A549 (cell line): ENCODE data around the gene PLPP4. TPM values are rescaled to one million over a fixed set of nuclear protein-coding genes. Genes with fewer than 3 reads are reported as not detected.

Experiments used
- ATAC-seq, 2 experiments: fragments of 200-7000 bp in 1 of 2; fragments of >200 bp in 1 of 2; cut with Nextera tagmentation in 1 of 2; cut with Tn5 transposase in 1 of 2; 3 replicates each; pipeline versions ENCODE4 v1.8.0 to v1.9.1; 2018 to 2020; ENCODE audit warnings: mild to moderate bottlenecking in 1 of 2, moderate library complexity in 1 of 2
- CTCF ChIA-PET: fragments of 300-600 bp; sonication (Branson Sonifier 250); formaldehyde crosslinking; extraction: SDS; loops from one replicate; lab custom pipeline; 2021; ENCODE audit warnings: antibody characterized with exemption, inconsistent platforms; lab: Yijun Ruan, JAX
- POLR2A ChIA-PET: fragments of 350-600 bp; formaldehyde crosslinking; extraction: SDS; loops from one replicate; lab custom pipeline; 2021; ENCODE audit warnings: antibody characterized with exemption, inconsistent platforms; lab: Yijun Ruan, JAX
- DNase-seq, 2 experiments: peaks; one replicate each; pipeline versions ENCODE4 v3.0.0 to v3.0.0-alpha.2; 2011 to 2016; ENCODE audit warnings: low read depth in 1 of 2, low spot score in 1 of 2
- FAIRE-seq: peaks from 2 replicates; lab custom pipeline; 2011; peaks lifted over from hg19 to GRCh38; lab: Jason Lieb, UNC
- H3K27ac ChIP-seq, 2 experiments: fragments of >200 bp; sonication (Bioruptor Twin); formaldehyde crosslinking; 3 replicates each; pipeline ENCODE4 v1.5.1; 2016 to 2017
- H3K4me1 ChIP-seq: fragments of >200 bp; sonication (Bioruptor Twin); formaldehyde crosslinking; 3 replicates; pipeline ENCODE4 v1.6.1; 2016
- H3K4me2 ChIP-seq: fragments of >200 bp; sonication (Bioruptor Twin); formaldehyde crosslinking; 3 replicates; pipeline ENCODE4 v1.6.1; 2016
- H3K4me3 ChIP-seq: fragments of >200 bp; sonication (Bioruptor Twin); formaldehyde crosslinking; 3 replicates; pipeline ENCODE4 v1.5.1; 2016
- H3K9me3 ChIP-seq: fragments of >200 bp; sonication (Bioruptor Twin); formaldehyde crosslinking; 3 replicates; pipeline ENCODE4 v1.6.1; 2016
- ATOH8 ChIP-seq: fragments of 250-450 bp; sonication (Bioruptor Pico); IDR thresholded peaks from 2 replicates; pipeline ENCODE4 v1.5.0; 2020; ENCODE audit warnings: low read depth, mild to moderate bottlenecking, moderate library complexity
- BCL3 ChIP-seq: fragments of >200 bp; sonication (Bioruptor Twin); formaldehyde crosslinking; IDR thresholded peaks from 3 replicates; pipeline ENCODE4 v1.6.1; 2016
- CBX2 ChIP-seq: fragments of 200-600 bp; sonication (generic); IDR thresholded peaks from 2 replicates; pipeline ENCODE4 v1.6.1; 2016; ENCODE audit warnings: low read depth, mild to moderate bottlenecking, borderline replicate concordance
- CBX8 ChIP-seq: fragments of 200-600 bp; sonication (generic); IDR thresholded peaks from 2 replicates; pipeline ENCODE4 v1.6.1; 2016
- CEBPB ChIP-seq, 2 experiments: fragments of >200 bp in 1 of 2; sonication (Bioruptor Twin) in 1 of 2; formaldehyde crosslinking in 1 of 2; IDR thresholded peaks; 2 replicates each; pipeline ENCODE4 v1.6.1; 2012 to 2016
- CHD4 ChIP-seq: fragments of 200-600 bp; sonication (generic); IDR thresholded peaks from 2 replicates; pipeline ENCODE4 v1.6.1; 2016; ENCODE audit warnings: antibody characterized with exemption, mild to moderate bottlenecking, borderline replicate concordance
- E2F6 ChIP-seq: IDR thresholded peaks from 2 replicates; pipeline ENCODE4 v1.6.1; 2012; ENCODE audit warnings: low read depth, borderline replicate concordance
- EHF ChIP-seq: fragments of 250-450 bp; sonication (Bioruptor Pico); IDR thresholded peaks from 2 replicates; pipeline ENCODE4 v1.5.0; 2020; ENCODE audit warnings: mild to moderate bottlenecking
- EHMT2 ChIP-seq: fragments of 200-600 bp; sonication (generic); IDR thresholded peaks from 2 replicates; pipeline ENCODE4 v1.6.1; 2016; ENCODE audit warnings: antibody characterized with exemption, low read depth, mild to moderate bottlenecking, moderate library complexity
- EP300 ChIP-seq, 2 experiments: fragments of >200 bp; sonication (Bioruptor Twin); formaldehyde crosslinking; IDR thresholded peaks; 2 replicates in 1 of 2; 3 replicates in 1 of 2; pipeline ENCODE4 v1.6.1; 2016 to 2017
- ESRRA ChIP-seq: fragments of 150-350 bp; IDR thresholded peaks from 2 replicates; pipeline ENCODE4 v1.6.1; 2014; ENCODE audit warnings: mild to moderate bottlenecking, low read length, borderline replicate concordance
- FOSL2 ChIP-seq, 2 experiments: fragments of 450-650 bp in 1 of 2; fragments of >200 bp in 1 of 2; sonication (Bioruptor Twin) in 1 of 2; formaldehyde crosslinking; IDR thresholded peaks; 2 replicates each; pipeline versions ENCODE4 v1.5.0 to v1.6.1; 2016 to 2020; ENCODE audit warnings: mild to moderate bottlenecking in 1 of 2, moderate library complexity in 1 of 2
- HDAC2 ChIP-seq: fragments of 200-600 bp; sonication (generic); IDR thresholded peaks from 2 replicates; pipeline ENCODE4 v1.6.1; 2016
- HOXB5 ChIP-seq: fragments of 250-450 bp; sonication (Bioruptor Pico); IDR thresholded peaks from 2 replicates; pipeline ENCODE4 v1.5.0; 2020; ENCODE audit warnings: mild to moderate bottlenecking, moderate library complexity
- JUN ChIP-seq, 2 experiments: fragments of >200 bp; sonication (Bioruptor Twin); formaldehyde crosslinking; IDR thresholded peaks; 2 replicates in 1 of 2; 3 replicates in 1 of 2; pipeline ENCODE4 v1.6.1; 2016 to 2017
- MAFK ChIP-seq: fragments of 450-650 bp; IDR thresholded peaks from 2 replicates; pipeline ENCODE4 v1.6.1; 2014; ENCODE audit not compliant: partially characterized antibody
- MAZ ChIP-seq: fragments of 150-350 bp; IDR thresholded peaks from 2 replicates; pipeline ENCODE4 v1.6.1; 2014; ENCODE audit warnings: antibody characterized with exemption, low read depth, low read length, borderline replicate concordance
- MYC ChIP-seq: IDR thresholded peaks from 2 replicates; pipeline ENCODE4 v1.6.1; 2012; ENCODE audit warnings: mild to moderate bottlenecking, inconsistent platforms, low read length, improper control_type of control experiment, borderline replicate concordance
- NFE2L2 ChIP-seq: fragments of 150-350 bp; conservative IDR thresholded peaks from 2 replicates; pipeline ENCODE4 v1.6.1; 2014; ENCODE audit warnings: low read length
- PHF8 ChIP-seq: fragments of 200-600 bp; sonication (generic); IDR thresholded peaks from 2 replicates; pipeline ENCODE4 v1.6.1; 2016; ENCODE audit warnings: low read depth, mild to moderate bottlenecking, antibody characterized with exemption, moderate library complexity, borderline replicate concordance
- RAD21 ChIP-seq, 2 experiments: fragments of >200 bp in 1 of 2; sonication (Bioruptor Twin) in 1 of 2; formaldehyde crosslinking in 1 of 2; IDR thresholded peaks in 1 of 2; conservative IDR thresholded peaks in 1 of 2; 2 replicates in 1 of 2; 3 replicates in 1 of 2; pipeline ENCODE4 v1.6.1; 2012 to 2018; ENCODE audit warnings: inconsistent platforms in 1 of 2
- RARB ChIP-seq: fragments of 250-450 bp; sonication (Bioruptor Pico); IDR thresholded peaks from 2 replicates; pipeline ENCODE4 v1.8.0; 2021; ENCODE audit warnings: mild to moderate bottlenecking, moderate library complexity
- REST ChIP-seq: fragments of 200-600 bp; sonication (generic); IDR thresholded peaks from 2 replicates; pipeline ENCODE4 v1.6.1; 2016; ENCODE audit warnings: antibody characterized with exemption, mild to moderate bottlenecking, moderate library complexity
- RNF2 ChIP-seq: fragments of 200-600 bp; sonication (generic); IDR thresholded peaks from 2 replicates; pipeline ENCODE4 v1.6.1; 2016; ENCODE audit warnings: low read depth, mild to moderate bottlenecking, antibody characterized with exemption, moderate library complexity, borderline replicate concordance
- ZC3H11A ChIP-seq: fragments of 450-650 bp; IDR thresholded peaks from 2 replicates; pipeline ENCODE4 v1.6.1; 2014; ENCODE audit warnings: antibody characterized with exemption, mild to moderate bottlenecking
- ZFP36 ChIP-seq: fragments of 450-650 bp; IDR thresholded peaks from 2 replicates; pipeline ENCODE4 v1.6.1; 2014; ENCODE audit warnings: borderline replicate concordance; ENCODE audit not compliant: partially characterized antibody
- WGBS: methylation state at CpG from one replicate; pipeline ENCODE4 v1.1.6; 2017; ENCODE audit errors: missing lambda C conversion rate; 5-methylcytosine and 5-hydroxymethylcytosine counted together
- polyA plus RNA-seq, 4 experiments: library from polyadenylated mRNA; depleted of rRNA in 3 of 4; stranded (reverse); fragments of >200 nt; fragmentation: RNase III in 1 of 4; extraction: RNeasy Plus Mini Kit Qiagen cat#74134 plus additional on column Dnase treatment in 1 of 4; gene quantifications; 2 replicates in 3 of 4; 3 replicates in 1 of 4; pipeline ENCODE4 v1.2.3, GENCODE V29; 2011 to 2017

The PLPP4 gene
- polyA plus RNA-seq, 2 of the 4 experiments (the other 2 are of a cell fraction): not detected

GRCh38 chr10:120578134-120578533 is 121.1 kb downstream of the PLPP4 start:
- ATAC-seq (no peak), FAIRE-seq (no peak), DNase-seq (no peak)
- TF ChIP-seq ATOH8 (CRISPR knock-in tag): no peak
- TF ChIP-seq ESRRA: no peak
- no peak for TF ChIP-seq PHF8
- TF ChIP-seq E2F6: no peak
- no peak for TF ChIP-seq CBX2
- TF ChIP-seq CEBPB (IDR thresholded peaks at IDR 0.05): no peak
- TF ChIP-seq NFE2L2: no peak
- no peak for TF ChIP-seq MAZ
- TF ChIP-seq FOSL2 (IDR thresholded peaks at IDR 0.05): no peak
- TF ChIP-seq FOSL2 (CRISPR knock-in tag; IDR thresholded peaks at IDR 0.05): no peak
- TF ChIP-seq CBX8: no peak
- Histone ChIP-seq H3K4me2 (no peak overlapping the region), H3K4me1 (no peaks in the 10 kb centered on the region), H3K4me3 (no peak overlapping the region), H3K27ac (no peak overlapping the region), H3K9me3 (no peaks in the 10 kb centered on the region)
- ChIA-PET CTCF (interaction anchor here (1.4 kb wide), 1 partner anchor 19 kb away, joined by 3 read pairs; no protein-coding TSS in a partner anchor), POLR2A (no interaction called here)
- WGBS: 2% methylated on average over 2 of the region's 2 CpGs

GRCh38 chr10:120578890-120579289 is 121.9 kb downstream of the PLPP4 start:
- DNase-seq (no peak), ATAC-seq (no peak), FAIRE-seq (no peak)
- 11% methylated on average over 4 of the region's 4 CpGs for WGBS
- TF ChIP-seq E2F6 (no peak), MAZ (no peak), HDAC2 (no peak), MYC (no peak), EP300 (IDR thresholded peaks at IDR 0.05) (no peak), JUN (IDR thresholded peaks at IDR 0.05) (no peak), ZFP36 (no peak), REST (no peak), ATOH8 (CRISPR knock-in tag) (no peak), EHMT2 (no peak), RAD21 (conservative IDR thresholded peaks at IDR 0.05 in 1 of 2, IDR thresholded peaks at IDR 0.05 in 1 of 2) (no peak), HOXB5 (CRISPR knock-in tag) (no peak), CHD4 (no peak), BCL3 (no peak), RARB (CRISPR knock-in tag) (no peak), RNF2 (no peak), ZC3H11A (no peak), MAFK (no peak), EHF (CRISPR knock-in tag) (no peak)
- Histone ChIP-seq H3K9me3 (no peaks in the 10 kb centered on the region), H3K27ac (no peak overlapping the region), H3K4me2 (no peak overlapping the region), H3K4me1 (no peaks in the 10 kb centered on the region), H3K4me3 (no peak overlapping the region)
- ChIA-PET CTCF (interaction anchor here (1.3 kb wide), 1 partner anchor 12 kb away, joined by 3 read pairs; no protein-coding TSS in a partner anchor), POLR2A (no interaction called here)
